Measurements from ENCODE around the gene GLRX5. TPM values are rescaled to one million over a fixed set of nuclear protein-coding genes. Genes with fewer than 3 reads are reported as not detected.

GLRX5 gene
- total RNA-seq, 1 donor from 2014 or later = 99.9 TPM

DNA sequence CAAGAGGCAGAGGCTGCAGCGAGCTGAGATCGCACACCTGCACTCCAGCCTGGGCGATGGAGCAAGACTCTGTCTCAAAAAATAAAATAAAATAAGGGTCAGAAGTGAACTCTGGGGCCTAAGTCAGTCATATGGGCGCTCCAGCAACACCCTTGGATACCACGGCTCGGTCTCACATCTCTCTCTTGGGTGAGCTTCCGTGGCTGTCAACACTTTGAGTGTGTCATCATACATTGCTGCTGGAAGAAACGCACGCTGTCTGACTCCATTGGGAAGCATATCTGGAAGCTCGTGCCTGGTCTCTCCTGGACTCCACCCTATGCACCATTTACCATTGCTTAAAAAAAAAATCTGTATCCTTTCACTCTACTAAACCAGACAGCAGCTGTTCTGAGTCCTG is 20.2 kb downstream of the GLRX5 start:
- no peaks in the 10 kb centered on the region for H3K9me3 ChIP-seq (ENCODE audit: low read depth)
- no peak overlapping the region for H3K9ac ChIP-seq
- no peak overlapping the region for H3K27ac Mint-ChIP-seq
- no peak overlapping the region for H3K4me3 ChIP-seq
- no peaks in the 10 kb centered on the region for H3K4me1 ChIP-seq
- H4K20me1 ChIP-seq (ENCODE audit: low read depth) = no peaks in the 10 kb centered on the region
- H3K36me3 Mint-ChIP-seq = peaks cover 15% of the 10 kb centered on the region
- no peak overlapping the region for H3K4me2 ChIP-seq
- TF ChIP-seq EZH2phosphoT487 (IDR thresholded peaks at IDR 0.05) (no peak), CTCF (IDR thresholded peaks at IDR 0.05) (no peak), EZH2 (IDR thresholded peaks at IDR 0.05) (no peak)
- H3K79me2 ChIP-seq (ENCODE audit: low read depth) = no peaks in the 10 kb centered on the region
- no peak overlapping the region for H3K4me3 Mint-ChIP-seq
- H3K36me3 ChIP-seq = no peaks in the 10 kb centered on the region
- no peaks in the 10 kb centered on the region for H3F3A ChIP-seq (ENCODE audit: low read depth)
- no peak overlapping the region for H3K27ac ChIP-seq
- no peak for DNase-seq (ENCODE audit: low spot score)
- H3K27me3 ChIP-seq = no peaks in the 10 kb centered on the region
- H3K27me3 Mint-ChIP-seq (ENCODE audit: insufficient read depth, low read depth) = peaks cover 5% of the 10 kb centered on the region
- H2AFZ ChIP-seq (replicated peaks) = no peak overlapping the region
- peaks cover 9% of the 10 kb centered on the region for H3K9me3 Mint-ChIP-seq
- no peaks in the 10 kb centered on the region for H3K4me1 Mint-ChIP-seq

- H3K4me1 ChIP-seq = no peaks in the 10 kb centered on the region
- H3K9me3 Mint-ChIP-seq = no peaks in the 10 kb centered on the region
- DNase-seq (ENCODE audit: low spot score) = no peak
- H3K27me3 ChIP-seq = no peaks in the 10 kb centered on the region
- H3K4me3 Mint-ChIP-seq = no peak overlapping the region
- no peaks in the 10 kb centered on the region for H3F3A ChIP-seq (ENCODE audit: low read depth)
- H3K27me3 Mint-ChIP-seq (ENCODE audit: insufficient read depth, low read depth) = peaks cover 5% of the 10 kb centered on the region
- H4K20me1 ChIP-seq (ENCODE audit: low read depth) = no peaks in the 10 kb centered on the region
- H3K27ac Mint-ChIP-seq = no peak overlapping the region
- no peak overlapping the region for H3K9ac ChIP-seq
- H3K4me2 ChIP-seq = no peak overlapping the region
- peaks cover 2% of the 10 kb centered on the region for H3K36me3 Mint-ChIP-seq
- H3K4me1 Mint-ChIP-seq = peaks cover 4% of the 10 kb centered on the region
- TF ChIP-seq EZH2phosphoT487 (IDR thresholded peaks at IDR 0.05) (no peak), EZH2 (IDR thresholded peaks at IDR 0.05) (no peak), CTCF (IDR thresholded peaks at IDR 0.05) (no peak)
- H3K27ac ChIP-seq = no peak overlapping the region
- H3K36me3 ChIP-seq = no peaks in the 10 kb centered on the region
- no peak overlapping the region for H3K4me3 ChIP-seq
- no peak overlapping the region for H2AFZ ChIP-seq (replicated peaks)
- no peaks in the 10 kb centered on the region for H3K9me3 ChIP-seq (ENCODE audit: low read depth)
- no peaks in the 10 kb centered on the region for H3K79me2 ChIP-seq (ENCODE audit: low read depth)
Measured at GRCh38 chr14:95557291-95557690, 22.4 kb downstream of the GLRX5 start.

DNA sequence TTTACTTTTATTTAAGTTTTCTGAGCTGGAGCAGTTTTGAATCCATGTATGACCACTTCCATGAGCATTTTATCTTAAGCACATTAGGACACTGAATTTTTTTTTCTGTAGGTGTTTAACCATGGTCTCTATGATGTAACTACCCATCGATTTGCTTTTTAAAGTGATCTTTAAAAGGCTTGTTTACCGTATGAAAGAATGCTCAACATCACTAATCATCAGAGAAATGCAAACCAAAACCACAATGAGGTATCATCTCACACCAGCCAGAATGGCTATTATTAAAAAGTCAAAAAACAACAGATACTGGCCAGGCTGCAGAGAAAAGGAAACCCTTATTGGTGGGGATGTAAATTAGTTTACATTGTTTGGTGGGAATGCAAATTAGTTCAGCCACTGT is 23.0 kb downstream of the GLRX5 start:
- Histone ChIP-seq H3K4me2 (no peak overlapping the region), H3K27ac (no peak overlapping the region), H4K20me1 (ENCODE audit: low read depth) (no peaks in the 10 kb centered on the region), H3K27me3 (no peaks in the 10 kb centered on the region), H3K79me2 (ENCODE audit: low read depth) (no peaks in the 10 kb centered on the region), H3K9me3 (ENCODE audit: low read depth) (no peaks in the 10 kb centered on the region), H3K36me3 (no peaks in the 10 kb centered on the region), H3K9ac (no peak overlapping the region), H3F3A (ENCODE audit: low read depth) (no peaks in the 10 kb centered on the region), H3K4me3 (no peak overlapping the region), H2AFZ (replicated peaks) (no peak overlapping the region), H3K4me1 (no peaks in the 10 kb centered on the region)
- Mint-ChIP-seq H3K36me3 (peaks cover 2% of the 10 kb centered on the region), H3K27ac (no peak overlapping the region), H3K9me3 (no peaks in the 10 kb centered on the region), H3K27me3 (ENCODE audit: insufficient read depth, low read depth) (peaks cover 3% of the 10 kb centered on the region), H3K4me1 (peaks cover 4% of the 10 kb centered on the region), H3K4me3 (no peak overlapping the region)
- DNase-seq (ENCODE audit: low spot score) = no peak
- TF ChIP-seq EZH2 (IDR thresholded peaks at IDR 0.05) (no peak), CTCF (IDR thresholded peaks at IDR 0.05) (no peak), EZH2phosphoT487 (IDR thresholded peaks at IDR 0.05) (no peak)

Data from neural progenitor cell (in vitro differentiated cells).